ENCODE data around the gene TSC22D2.

GRCh38 chr3:150401285-150401684 is 6.8 kb upstream of the TSC22D2 start:
- no peak for TF ChIP-seq CTCF (IDR thresholded peaks at IDR 0.05; ENCODE audit: insufficient read depth, low read length, poor library complexity, severe bottlenecking)
- TF ChIP-seq EZH2phosphoT487 (conservative IDR thresholded peaks at IDR 0.05; ENCODE audit: low read length): no peak
